Smooth muscle cell (in vitro differentiated cells): ENCODE results near the gene ASB14. TPM values are rescaled to one million over a fixed set of nuclear protein-coding genes. Genes with fewer than 3 reads are reported as not detected.

Source experiments
- DNase-seq: peaks from one replicate; lab custom pipeline; 2025; ENCODE audit not compliant: unreplicated experiment; lab: John Stamatoyannopoulos, UW
- H2AFZ ChIP-seq: fragments of 200-600 bp; sonication (generic); 2 replicates; pipeline ENCODE4 v1.6.0; 2016; ENCODE audit warnings: antibody characterized with exemption, low read depth, mild to moderate bottlenecking
- H3F3A ChIP-seq: fragments of 200-600 bp; sonication (generic); 2 replicates; pipeline ENCODE4 v1.6.0; 2017; ENCODE audit warnings: antibody characterized with exemption, low read depth
- H3K27ac ChIP-seq: fragments of 200-600 bp; sonication (generic); 2 replicates; pipeline ENCODE4 v1.5.1; 2016; ENCODE audit warnings: low read depth, mild to moderate bottlenecking
- H3K27me3 ChIP-seq: fragments of 200-600 bp; sonication (generic); 2 replicates; pipeline ENCODE4 v1.6.1; 2016; ENCODE audit warnings: low read depth, mild to moderate bottlenecking
- H3K36me3 ChIP-seq: fragments of 200-600 bp; sonication (generic); 2 replicates; pipeline ENCODE4 v1.5.1; 2016; ENCODE audit warnings: low read depth
- H3K4me1 ChIP-seq: fragments of 200-600 bp; sonication (generic); 2 replicates; pipeline ENCODE4 v1.5.1; 2016; ENCODE audit warnings: low read depth
- H3K4me2 ChIP-seq: fragments of 200-600 bp; sonication (generic); 2 replicates; pipeline ENCODE4 v1.6.0; 2016; ENCODE audit warnings: mild to moderate bottlenecking
- H3K4me3 ChIP-seq: fragments of 200-600 bp; sonication (generic); 2 replicates; pipeline ENCODE4 v1.5.1; 2016; ENCODE audit warnings: mild to moderate bottlenecking
- H3K79me2 ChIP-seq: fragments of 200-600 bp; sonication (generic); 2 replicates; pipeline ENCODE4 v1.6.0; 2016; ENCODE audit warnings: low read depth, mild to moderate bottlenecking
- H3K9ac ChIP-seq: fragments of 200-600 bp; sonication (generic); 2 replicates; pipeline ENCODE4 v1.6.0; 2016; ENCODE audit warnings: low read depth
- H3K9me3 ChIP-seq: fragments of 200-600 bp; sonication (generic); replicated peaks from 2 replicates; pipeline ENCODE4 v1.5.1; 2016; ENCODE audit warnings: low read depth
- H4K20me1 ChIP-seq: fragments of 200-600 bp; sonication (generic); 2 replicates; pipeline ENCODE4 v1.6.0; 2016; ENCODE audit warnings: low read depth
- CTCF ChIP-seq: fragments of 200-600 bp; sonication (generic); IDR thresholded peaks from 2 replicates; pipeline ENCODE4 v1.5.1; 2017; ENCODE audit warnings: borderline replicate concordance, mild to moderate bottlenecking, antibody characterized with exemption; ENCODE audit not compliant: insufficient read depth, poor library complexity, severe bottlenecking
- WGBS: methylation state at CpG from one replicate; pipeline ENCODE4 v1.1.7; 2016; ENCODE audit warnings: low lambda C conversion rate; 5-methylcytosine and 5-hydroxymethylcytosine counted together
- polyA plus RNA-seq: library from polyadenylated mRNA; unstranded; fragments of >200 nt; fragmentation: Nextera tagmentation; extraction: Ambion mirVana; gene quantifications from 2 replicates; pipeline ENCODE4 v1.2.1, GENCODE V29; 2016
- total RNA-seq: library from RNA; depleted of rRNA; stranded (reverse); fragments of >200 nt; gene quantifications from 2 replicates; pipeline ENCODE4 v1.2.3, GENCODE V29; 2014

ASB14 gene
- total and polyA plus RNA-seq, 2 experiments from 2014 or later, result 0.17 TPM; not detected in 1

- no peak for DNase-seq
- Histone ChIP-seq H2AFZ (no peak overlapping the region), H3K4me2 (no peak overlapping the region), H3K4me3 (no peak overlapping the region), H3K9me3 (no peaks in the 10 kb centered on the region), H3K36me3 (peaks cover 40% of the 10 kb centered on the region), H3K4me1 (no peaks in the 10 kb centered on the region), H3K9ac (no peak overlapping the region), H3K27me3 (no peaks in the 10 kb centered on the region), H3K79me2 (no peaks in the 10 kb centered on the region), H3F3A (no peaks in the 10 kb centered on the region), H3K27ac (no peak overlapping the region), H4K20me1 (no peaks in the 10 kb centered on the region)
- 88% methylated on average over 2 of the region's 2 CpGs for WGBS
- TF ChIP-seq CTCF, result no peak
Measured at GRCh38 chr3:57244946-57245345, 47.5 kb downstream of the ASB14 start.

- H3K9me3 ChIP-seq, result no peaks in the 10 kb centered on the region
- H3K36me3 ChIP-seq, result peaks cover 17% of the 10 kb centered on the region
- H4K20me1 ChIP-seq, result peaks cover 72% of the 10 kb centered on the region
- WGBS, result 97% methylated on average over 13 of the region's 13 CpGs
- no peaks in the 10 kb centered on the region for H3F3A ChIP-seq
- H3K79me2 ChIP-seq, result peaks cover 63% of the 10 kb centered on the region
- H3K27me3 ChIP-seq, result no peaks in the 10 kb centered on the region
- H3K27ac ChIP-seq, result no peak overlapping the region
- no peak overlapping the region for H3K4me3 ChIP-seq
- no peaks in the 10 kb centered on the region for H3K4me1 ChIP-seq
- H2AFZ ChIP-seq, result no peak overlapping the region
- no peak for DNase-seq
- H3K9ac ChIP-seq, result no peak overlapping the region
- H3K4me2 ChIP-seq, result no peak overlapping the region
- TF ChIP-seq CTCF, result no peak
Measured at GRCh38 chr3:57234613-57235575, 57.6 kb downstream of the ASB14 start.

- WGBS, result 96% methylated on average over 2 of the region's 2 CpGs
- TF ChIP-seq CTCF, result no peak
- no peak for DNase-seq
- H3K4me3 ChIP-seq, result no peak overlapping the region
- no peak overlapping the region for H3K4me2 ChIP-seq
- H3K4me1 ChIP-seq, result peaks cover 3% of the 10 kb centered on the region
- no peak overlapping the region for H3K9ac ChIP-seq
- no peaks in the 10 kb centered on the region for H3K27me3 ChIP-seq
- peaks cover 11% of the 10 kb centered on the region for H3K36me3 ChIP-seq
- no peak overlapping the region for H3K27ac ChIP-seq
- no peaks in the 10 kb centered on the region for H3F3A ChIP-seq
- H3K79me2 ChIP-seq, result peaks cover 65% of the 10 kb centered on the region
- no peaks in the 10 kb centered on the region for H3K9me3 ChIP-seq
- H2AFZ ChIP-seq, result no peak overlapping the region
- H4K20me1 ChIP-seq, result peaks cover 79% of the 10 kb centered on the region
Measured at GRCh38 chr3:57233799-57234198, 58.7 kb downstream of the ASB14 start.
